Measurements from ENCODE around the gene GLIS1. TPM values are rescaled to one million over a fixed set of nuclear protein-coding genes. Genes with fewer than 3 reads are reported as not detected.

Gene GLIS1
- total and polyA plus RNA-seq, 2 of the 8 experiments (the other 6 are each of a cell fraction or from before 2014, with no cell fraction given), result 0.15 to 0.22 TPM

- no peak overlapping the region for H3K9ac ChIP-seq (replicated peaks in 1 of 4; ENCODE audit: extremely low read depth in 1 of 4, low read depth in 3 of 4, low read length in 3 of 4)
- H3K18ac ChIP-seq (ENCODE audit: extremely low read depth, low read length), result no peak overlapping the region
- H4K20me1 ChIP-seq (replicated peaks in 1 of 2; ENCODE audit: control insufficient read depth in 1 of 2, insufficient read depth in 2 of 2, low read length in 2 of 2), result no peaks in the 10 kb centered on the region
- H3K4me1 ChIP-seq (replicated peaks in 1 of 4; ENCODE audit: control insufficient read depth in 3 of 4, insufficient read depth in 4 of 4, low read length in 3 of 4), result peaks cover 0 to under 1% (median 0%) of the 10 kb centered on the region in 4 experiments; a peak in 2 of 7 replicates
- no peak overlapping the region for H3K4ac ChIP-seq (replicated peaks; ENCODE audit: insufficient read length, low read depth, low read length)
- H3K4me2 ChIP-seq (ENCODE audit: insufficient read depth in 1 of 2, low read depth in 2 of 2, low read length in 2 of 2), result no peak overlapping the region
- H2BK120ac ChIP-seq (replicated peaks; ENCODE audit: low read depth, low read length), result no peak overlapping the region
- no peaks in the 10 kb centered on the region for H3K79me2 ChIP-seq (ENCODE audit: control insufficient read depth in 1 of 2, insufficient read depth in 2 of 2, low read length in 2 of 2)
- H4K91ac ChIP-seq (replicated peaks; ENCODE audit: insufficient read length, low read length), result no peak overlapping the region
- H3K9me3 ChIP-seq (ENCODE audit: insufficient read depth in 2 of 2, low read depth in 1 of 2, low read length in 1 of 2), result no peaks in the 10 kb centered on the region
- CTCF ChIA-PET (ENCODE audit: partially characterized antibody), result interaction anchor here (0.9 to 1.6 kb wide), 7 partner anchors 14 to 133 kb away, joined by 3 to 6 read pairs (median 5); no protein-coding TSS in a partner anchor
- POLR2A ChIA-PET (ENCODE audit: partially characterized antibody), result interaction anchor here (1.4 kb wide), 1 partner anchor 13 kb away, joined by 4 read pairs; no protein-coding TSS in a partner anchor
- H3K27ac ChIP-seq (ENCODE audit: low read depth, low read length), result no peak overlapping the region
- H2BK5ac ChIP-seq (ENCODE audit: low read depth, low read length), result no peak overlapping the region
- no peak overlapping the region for H4K8ac ChIP-seq (ENCODE audit: extremely low read depth, insufficient read depth, low read length)
- no peak overlapping the region for H2AK5ac ChIP-seq (ENCODE audit: low read depth, low read length)
- H3K23ac ChIP-seq (ENCODE audit: insufficient read length), result no peak overlapping the region
- DNase-seq (ENCODE audit: low read depth in 1 of 2, low spot score in 2 of 2) (no peak), FAIRE-seq (no peak)
- H3K79me1 ChIP-seq (ENCODE audit: low read depth, low read length), result no peaks in the 10 kb centered on the region
- H3K23me2 ChIP-seq (ENCODE audit: low read depth, low read length), result no peaks in the 10 kb centered on the region
- no peak overlapping the region for H2BK12ac ChIP-seq (ENCODE audit: low read depth, low read length)
- no peak overlapping the region for H2BK15ac ChIP-seq (ENCODE audit: low read length)
- H3K4me3 ChIP-seq (ENCODE audit: extremely low read depth in 1 of 4, insufficient read depth in 2 of 4, low read depth in 3 of 4, low read length in 4 of 4), result no peak overlapping the region
- no peak overlapping the region for H3K56ac ChIP-seq (replicated peaks; ENCODE audit: insufficient read length, low read depth, low read length)
- H2BK20ac ChIP-seq (ENCODE audit: low read length), result no peak overlapping the region
- H3K14ac ChIP-seq (ENCODE audit: insufficient read length), result no peak overlapping the region
- no peaks in the 10 kb centered on the region for H3K36me3 ChIP-seq (ENCODE audit: control insufficient read depth in 2 of 4, insufficient read depth in 4 of 4, low read length in 3 of 4)
- no peak overlapping the region for H4K5ac ChIP-seq (ENCODE audit: insufficient read length, low read depth, low read length)
- WGBS, 2 experiments (ENCODE audit: extremely low coverage in 1 of 2, insufficient coverage in 1 of 2, insufficient read length in 1 of 2, insufficient replicate concordance in 2 of 2, low coverage in 1 of 2, low lambda C conversion rate in 2 of 2, missing lambda C conversion rate in 1 of 2), result 91% methylated on average over 7 of the region's 7 CpGs; no CpG with 5 or more reads in 1 of the 2 experiments
- no peak overlapping the region for H2AFZ ChIP-seq (ENCODE audit: low read length)
- H3K27me3 ChIP-seq (replicated peaks in 1 of 4; ENCODE audit: control insufficient read depth in 3 of 4, extremely low read depth in 1 of 4, insufficient read depth in 3 of 4, low read length in 3 of 4), result no peaks in the 10 kb centered on the region
- no peak for TF ChIP-seq CREB1 (IDR thresholded peaks at IDR 0.05)
- no peak for TF ChIP-seq GABPA (IDR thresholded peaks at IDR 0.05; ENCODE audit: borderline replicate concordance, insufficient read depth, low read length)
- TF ChIP-seq SIRT6 (IDR thresholded peaks at IDR 0.05; ENCODE audit: low read length), result no peak
- no peak for TF ChIP-seq SP4 (IDR thresholded peaks at IDR 0.05; ENCODE audit: low read length)
- TF ChIP-seq TBP (IDR thresholded peaks at IDR 0.05; ENCODE audit: low read depth, low read length), result no peak
- no peak for TF ChIP-seq POU5F1 (IDR thresholded peaks at IDR 0.05; ENCODE audit: low read depth, low read length)
- no peak for TF ChIP-seq RNF2 (IDR thresholded peaks at IDR 0.05; ENCODE audit: borderline replicate concordance, low read depth, low read length, missing control alignments, poor library complexity, severe bottlenecking)
- no peak for TF ChIP-seq GTF2F1 (IDR thresholded peaks at IDR 0.05; ENCODE audit: borderline replicate concordance, low read depth, low read length)
- no peak for TF ChIP-seq PHF8 (conservative IDR thresholded peaks at IDR 0.05; ENCODE audit: low read depth, low read length)
- TF ChIP-seq NANOG (IDR thresholded peaks at IDR 0.05; ENCODE audit: insufficient read depth, low read depth, low read length, poor library complexity, severe bottlenecking), result no peak
- TF ChIP-seq E2F6 (IDR thresholded peaks at IDR 0.05), result no peak
- no peak for TF ChIP-seq SRF (IDR thresholded peaks at IDR 0.05; ENCODE audit: low read depth, low read length)
- no peak for TF ChIP-seq YY1 (IDR thresholded peaks at IDR 0.05; ENCODE audit: low read depth, low read length)
Measured at GRCh38 chr1:53619367-53620060, 119.5 kb downstream of the GLIS1 start.

Measured in H1 (cell line).